ENCODE results near the gene EIF4E3.

Gene EIF4E3

DNA sequence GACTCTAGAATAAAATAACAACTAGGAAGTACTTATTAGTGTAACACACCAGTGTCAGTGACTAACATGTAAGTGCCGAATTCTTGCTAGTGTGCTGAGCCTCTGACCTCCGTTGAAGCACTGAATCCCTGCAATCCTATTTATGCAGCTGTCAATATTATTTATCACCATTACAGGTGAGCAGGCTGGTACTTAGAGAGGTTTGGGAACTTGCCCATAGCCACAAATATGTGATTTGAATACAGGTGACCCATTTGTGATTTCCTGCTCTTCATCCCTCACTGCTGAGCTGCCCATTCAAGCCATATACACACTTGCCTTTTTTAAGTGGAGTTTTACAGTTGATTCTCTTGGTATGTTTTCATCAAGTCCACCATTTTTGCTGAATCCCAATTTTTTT is 12.2 kb downstream of the EIF4E3 start:
- H3K27me3 ChIP-seq (ENCODE audit: insufficient read depth, low read depth, severe bottlenecking) = no peaks in the 10 kb centered on the region
- no peaks in the 10 kb centered on the region; the same call in 1 of the 2 replicates for H3K36me3 ChIP-seq
- TF ChIP-seq, protein P1, sequence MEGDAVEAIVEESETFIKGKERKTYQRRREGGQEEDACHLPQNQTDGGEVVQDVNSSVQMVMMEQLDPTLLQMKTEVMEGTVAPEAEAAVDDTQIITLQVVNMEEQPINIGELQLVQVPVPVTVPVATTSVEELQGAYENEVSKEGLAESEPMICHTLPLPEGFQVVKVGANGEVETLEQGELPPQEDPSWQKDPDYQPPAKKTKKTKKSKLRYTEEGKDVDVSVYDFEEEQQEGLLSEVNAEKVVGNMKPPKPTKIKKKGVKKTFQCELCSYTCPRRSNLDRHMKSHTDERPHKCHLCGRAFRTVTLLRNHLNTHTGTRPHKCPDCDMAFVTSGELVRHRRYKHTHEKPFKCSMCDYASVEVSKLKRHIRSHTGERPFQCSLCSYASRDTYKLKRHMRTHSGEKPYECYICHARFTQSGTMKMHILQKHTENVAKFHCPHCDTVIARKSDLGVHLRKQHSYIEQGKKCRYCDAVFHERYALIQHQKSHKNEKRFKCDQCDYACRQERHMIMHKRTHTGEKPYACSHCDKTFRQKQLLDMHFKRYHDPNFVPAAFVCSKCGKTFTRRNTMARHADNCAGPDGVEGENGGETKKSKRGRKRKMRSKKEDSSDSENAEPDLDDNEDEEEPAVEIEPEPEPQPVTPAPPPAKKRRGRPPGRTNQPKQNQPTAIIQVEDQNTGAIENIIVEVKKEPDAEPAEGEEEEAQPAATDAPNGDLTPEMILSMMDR (IDR thresholded peaks at IDR 0.05; ENCODE audit: low read depth, low read length) = no peak
- no peaks in the 10 kb centered on the region for H3K9me3 ChIP-seq (ENCODE audit: severe bottlenecking)
- no peak overlapping the region for H3K4me3 ChIP-seq (ENCODE audit: low read depth, low read length)
- no peak for DNase-seq
- H3K27ac ChIP-seq = no peak overlapping the region

DNA sequence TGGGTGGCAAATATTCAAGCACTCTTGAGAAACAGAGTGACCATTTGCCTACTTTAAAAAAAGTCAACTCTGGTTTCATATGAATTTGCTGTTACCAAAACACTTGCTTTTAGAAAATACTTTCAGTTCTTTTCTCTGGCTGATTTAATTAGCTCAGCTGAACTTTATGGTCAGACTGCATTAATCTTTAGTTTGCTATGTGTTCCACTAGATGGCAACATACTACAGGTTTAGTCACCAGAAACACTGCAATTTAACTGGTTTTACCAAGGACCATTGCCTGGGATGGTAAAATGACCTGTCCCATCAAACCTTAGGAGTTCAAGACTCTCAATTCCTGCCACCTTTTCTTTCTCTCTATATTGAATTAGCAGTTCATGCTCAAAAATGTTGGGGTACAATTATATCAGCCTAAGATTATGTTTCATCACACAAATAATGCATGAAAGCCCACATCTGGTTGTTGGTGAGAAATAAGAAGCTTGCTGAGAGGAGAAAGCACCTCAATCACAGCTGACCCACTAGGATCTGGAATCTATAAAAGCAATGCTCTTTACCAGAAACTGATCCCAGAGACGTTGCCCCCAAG is 14.2 kb downstream of the EIF4E3 start:
- Histone ChIP-seq H3K4me3 (ENCODE audit: low read depth, low read length) (no peak overlapping the region), H3K27me3 (ENCODE audit: insufficient read depth, low read depth, severe bottlenecking) (no peaks in the 10 kb centered on the region), H3K36me3 (no peaks in the 10 kb centered on the region), H3K27ac (no peak overlapping the region), H3K9me3 (ENCODE audit: severe bottlenecking) (no peaks in the 10 kb centered on the region)
- TF ChIP-seq, protein P1 (IDR thresholded peaks at IDR 0.05; ENCODE audit: low read depth, low read length) = peak; percentile 39; the same call in 1 of the 2 replicates
- no peak for DNase-seq

DNA sequence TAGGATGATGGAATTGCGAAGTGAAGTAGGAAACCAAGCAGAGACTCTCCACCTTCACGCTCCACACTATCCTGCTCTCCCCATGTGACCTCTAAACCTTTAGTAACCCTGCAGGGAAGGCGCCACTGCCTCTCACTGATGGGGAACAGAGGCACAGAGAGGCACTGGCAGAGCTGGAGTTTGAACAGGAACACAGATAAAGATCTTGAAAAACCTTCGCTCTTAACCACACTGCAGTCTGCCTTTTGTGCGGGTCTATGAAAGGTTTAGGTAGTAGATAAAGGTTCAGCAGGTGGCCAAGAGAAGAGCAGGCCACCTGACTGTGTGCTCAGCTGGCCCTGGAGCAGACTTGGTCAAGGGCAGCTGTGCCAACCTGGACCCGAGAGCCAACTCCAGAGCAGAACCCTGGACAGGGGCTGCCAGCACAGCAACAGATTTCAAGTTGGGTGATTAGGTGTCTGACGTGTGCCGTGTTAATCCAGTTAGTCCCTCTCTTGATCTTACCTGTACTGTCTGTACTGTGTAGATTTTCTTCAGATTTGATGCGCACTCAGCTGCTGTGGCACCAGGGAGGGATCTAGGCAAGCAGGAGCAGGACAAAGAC is 15.2 kb downstream of the EIF4E3 start:
- Histone ChIP-seq H3K9me3 (ENCODE audit: severe bottlenecking) (no peaks in the 10 kb centered on the region), H3K27ac (no peak overlapping the region), H3K4me3 (ENCODE audit: low read depth, low read length) (no peak overlapping the region), H3K36me3 (no peaks in the 10 kb centered on the region), H3K27me3 (ENCODE audit: insufficient read depth, low read depth, severe bottlenecking) (no peaks in the 10 kb centered on the region)
- TF ChIP-seq, protein P1 (IDR thresholded peaks at IDR 0.05; ENCODE audit: low read depth, low read length) = no peak
- DNase-seq = no peak

DNA sequence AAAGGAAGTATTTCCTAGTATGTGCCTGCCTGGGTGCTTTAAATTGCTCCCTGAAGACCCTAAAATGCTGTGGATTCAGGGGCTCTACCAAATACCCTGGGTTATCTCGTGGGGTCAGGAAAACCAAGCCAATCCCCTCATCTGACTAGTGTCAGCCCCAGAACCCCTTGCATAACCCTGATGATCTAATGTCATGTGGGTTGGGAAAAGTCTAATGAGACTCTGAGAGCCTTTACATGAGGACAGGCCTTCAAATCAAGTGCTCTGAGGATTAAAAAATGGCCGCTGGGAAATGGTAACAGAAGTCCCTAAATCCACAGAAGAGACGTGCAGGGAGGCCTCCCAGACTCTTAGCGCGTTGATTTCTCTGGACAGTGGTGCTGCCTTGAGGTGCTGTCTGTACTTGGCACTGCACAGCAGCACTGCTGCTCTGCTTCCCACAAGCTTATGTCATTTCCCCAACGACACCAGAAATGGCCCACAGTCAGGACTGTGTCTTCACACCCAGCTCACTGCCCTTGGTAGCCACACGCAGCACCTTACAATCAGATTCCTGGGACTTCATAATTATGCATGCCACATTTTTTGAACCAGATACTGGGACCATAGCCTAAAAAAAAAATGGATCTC is 16.6 kb downstream of the EIF4E3 start:
- Histone ChIP-seq H3K27ac (no peak overlapping the region), H3K9me3 (ENCODE audit: severe bottlenecking) (no peaks in the 10 kb centered on the region), H3K27me3 (ENCODE audit: insufficient read depth, low read depth, severe bottlenecking) (no peaks in the 10 kb centered on the region), H3K4me3 (ENCODE audit: low read depth, low read length) (no peak overlapping the region), H3K36me3 (no peaks in the 10 kb centered on the region)
- no peak for DNase-seq
- TF ChIP-seq, protein P1 (IDR thresholded peaks at IDR 0.05; ENCODE audit: low read depth, low read length) = no peak

DNA sequence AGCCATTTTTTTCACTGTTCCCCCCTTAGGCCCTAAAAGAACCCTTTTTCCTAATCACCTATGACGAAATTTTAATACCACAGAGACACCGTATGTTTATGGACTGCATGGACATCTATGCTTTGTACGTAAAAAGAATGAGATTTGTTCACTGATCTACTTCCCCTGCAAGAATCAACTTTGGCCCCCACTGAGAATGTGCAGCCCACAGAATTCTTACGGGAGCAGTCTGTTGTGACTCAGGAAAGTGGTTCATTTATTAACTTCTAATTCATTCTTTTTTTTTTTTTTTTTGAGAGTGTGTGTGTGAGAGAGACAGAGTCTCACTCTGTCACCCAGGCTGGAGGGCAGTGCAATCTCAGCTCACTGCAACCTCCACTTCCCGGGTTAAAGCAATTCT is 17.6 kb downstream of the EIF4E3 start:
- H3K27ac ChIP-seq = no peak overlapping the region
- no peak overlapping the region for H3K4me3 ChIP-seq (ENCODE audit: low read depth, low read length)
- H3K9me3 ChIP-seq (ENCODE audit: severe bottlenecking) = no peaks in the 10 kb centered on the region
- H3K27me3 ChIP-seq (ENCODE audit: insufficient read depth, low read depth, severe bottlenecking) = no peaks in the 10 kb centered on the region
- TF ChIP-seq, protein P1 (IDR thresholded peaks at IDR 0.05; ENCODE audit: low read depth, low read length) = no peak
- no peak for DNase-seq
- no peaks in the 10 kb centered on the region for H3K36me3 ChIP-seq

Measured in WERI-Rb-1 (cell line).